HG03196 (cell line): ENCODE measurements around the gene CCDC167.

ENCODE experiments used
- ATAC-seq: cut with Tn5 transposase; IDR thresholded peaks from one replicate; pipeline ENCODE4 v1.9.1; 2021; ENCODE audit not compliant: unreplicated experiment

The CCDC167 gene

GRCh38 chr6:37491171-37491829, 8.4 kb downstream of the CCDC167 start:
- no peak for ATAC-seq

GRCh38 chr6:37490536-37491170, 9.0 kb downstream of the CCDC167 start:
- ATAC-seq = no peak

- ATAC-seq = no peak
Observed at GRCh38 chr6:37489697-37490336, 9.9 kb downstream of the CCDC167 start.

- ATAC-seq = no peak
Observed at GRCh38 chr6:37488476-37488875, 11.2 kb downstream of the CCDC167 start.

GRCh38 chr6:37487591-37488380, 11.9 kb downstream of the CCDC167 start:
- ATAC-seq = no peak

- no peak for ATAC-seq
Observed at GRCh38 chr6:37486121-37486839, 13.4 kb downstream of the CCDC167 start.

- ATAC-seq = no peak
Observed at GRCh38 chr6:37485291-37485702, 14.4 kb downstream of the CCDC167 start.

GRCh38 chr6:37484786-37485170, 14.9 kb downstream of the CCDC167 start:
- ATAC-seq = no peak

- no peak for ATAC-seq
Observed at GRCh38 chr6:37483917-37484785, 15.5 kb downstream of the CCDC167 start.

GRCh38 chr6:37483252-37483901, 16.3 kb downstream of the CCDC167 start:
- ATAC-seq = no peak

- ATAC-seq = no peak
Observed at GRCh38 chr6:37482606-37483251, 17.0 kb downstream of the CCDC167 start.

GRCh38 chr6:37481711-37482605, 17.7 kb downstream of the CCDC167 start:
- no peak for ATAC-seq

GRCh38 chr6:37480951-37481534, 18.6 kb downstream of the CCDC167 start:
- ATAC-seq = no peak

GRCh38 chr6:37480118-37480736, 19.5 kb downstream of the CCDC167 start:
- no peak for ATAC-seq

GRCh38 chr6:37479266-37479854, 20.3 kb downstream of the CCDC167 start:
- ATAC-seq = no peak

- no peak for ATAC-seq
Observed at GRCh38 chr6:37478827-37479226, 20.9 kb downstream of the CCDC167 start.
